ENCODE measurements around the gene TRAF5. TPM values are rescaled to one million over a fixed set of nuclear protein-coding genes. Genes with fewer than 3 reads are reported as not detected.

The TRAF5 gene
- total and polyA plus RNA-seq, 2 of the 4 experiments (the other 2 are of a cell fraction), result 10.0 to 14.7 TPM

- H2BK20ac ChIP-seq (ENCODE audit: low read depth, low read length), result no peak overlapping the region
- H2BK120ac ChIP-seq (ENCODE audit: low read depth, low read length), result no peak overlapping the region
- DNase-seq, result peak; percentile 58
- no peaks in the 10 kb centered on the region for H3K27me3 ChIP-seq (ENCODE audit: control insufficient read depth, insufficient read depth, low read length)
- H4K8ac ChIP-seq (ENCODE audit: low read depth in 2 of 2, low read length in 2 of 2), result no peak overlapping the region
- WGBS, 2 experiments (ENCODE audit: extremely low coverage in 2 of 2, insufficient read length in 1 of 2), result no CpG with 5 or more reads among the region's 4 CpGs
- no peak overlapping the region for H3K27ac ChIP-seq (ENCODE audit: insufficient read depth, low read length)
- no peak overlapping the region for H2BK5ac ChIP-seq (ENCODE audit: low read depth, low read length, poor library complexity, severe bottlenecking)
- H3K9me3 ChIP-seq (ENCODE audit: control insufficient read depth, insufficient read depth, low read length), result no peaks in the 10 kb centered on the region
- no peak overlapping the region for H2AFZ ChIP-seq (replicated peaks; ENCODE audit: low read length, poor library complexity)
- no peak for ATAC-seq (ENCODE audit: low read depth)
- TF ChIP-seq CHD1 (IDR thresholded peaks at IDR 0.05; ENCODE audit: low read depth, low read length), result no peak
- no peak for TF ChIP-seq CEBPB (IDR thresholded peaks at IDR 0.05; ENCODE audit: low read depth, low read length)
- no peak for TF ChIP-seq RCOR1 (IDR thresholded peaks at IDR 0.05; ENCODE audit: insufficient replicate concordance, low read length)
- no peak for TF ChIP-seq ELK1 (IDR thresholded peaks at IDR 0.05; ENCODE audit: borderline replicate concordance, low read depth, low read length)
- TF ChIP-seq SMC3 (IDR thresholded peaks at IDR 0.05; ENCODE audit: low read depth, low read length), result no peak
- TF ChIP-seq BHLHE40 (IDR thresholded peaks at IDR 0.05; ENCODE audit: low read depth, low read length), result no peak
- no peak for TF ChIP-seq RAD21 (IDR thresholded peaks at IDR 0.05; ENCODE audit: low read length)
- no peak for TF ChIP-seq USF2 (IDR thresholded peaks at IDR 0.05; ENCODE audit: low read depth, low read length)
- no peak for TF ChIP-seq RFX5 (IDR thresholded peaks at IDR 0.05; ENCODE audit: low read depth, low read length)
- TF ChIP-seq MXI1 (IDR thresholded peaks at IDR 0.05; ENCODE audit: borderline replicate concordance, low read depth, low read length), result no peak
- no peak for TF ChIP-seq MAZ (IDR thresholded peaks at IDR 0.05; ENCODE audit: borderline replicate concordance, low read depth, low read length)
- TF ChIP-seq MAFK (IDR thresholded peaks at IDR 0.05; ENCODE audit: low read depth, low read length), result no peak
- no peak for TF ChIP-seq CTCF (conservative IDR thresholded peaks at IDR 0.05; ENCODE audit: low read depth, low read length)
- TF ChIP-seq NFE2L2 (IDR thresholded peaks at IDR 0.05; ENCODE audit: low read depth, low read length), result no peak
- no peak for TF ChIP-seq FOS (IDR thresholded peaks at IDR 0.05; ENCODE audit: low read depth, low read length)
- no peak for TF ChIP-seq POLR2A (IDR thresholded peaks at IDR 0.05; ENCODE audit: low read depth, low read length)
- H3K4me1 ChIP-seq (ENCODE audit: control insufficient read depth, insufficient read depth, low read length), result peaks cover 2% of the 10 kb centered on the region; the same call in 1 of the 2 replicates
- CTCF ChIA-PET, result no interaction called here
- POLR2A ChIA-PET (ENCODE audit: unreplicated experiment), result no interaction called here
- H3K4me3 ChIP-seq (ENCODE audit: insufficient read depth, low read depth, low read length), result no peak overlapping the region
- no peak overlapping the region for H3K4ac ChIP-seq (ENCODE audit: low read depth, low read length)
- no peak overlapping the region for H2AK5ac ChIP-seq (ENCODE audit: low read depth, low read length)
- no peak overlapping the region for H2AK9ac ChIP-seq (replicated peaks; ENCODE audit: low read depth, low read length, poor library complexity)
- peaks cover 3 to 18% of the 10 kb centered on the region in 2 experiments for H3K79me1 ChIP-seq (ENCODE audit: low read depth in 1 of 2, low read length in 2 of 2)
- in situ Hi-C loops (cut with MboI; ENCODE audit: low sequenced_read_pairs) (no loop called here), intact Hi-C loops (cut with micrococcal nuclease) (no loop called here), dilution Hi-C loops (cut with HindIII; ENCODE audit: low sequenced_read_pairs, unreplicated experiment) (no loop called here)
- H3K4me2 ChIP-seq (ENCODE audit: low read depth, low read length), result no peak overlapping the region
- H3K9ac ChIP-seq (ENCODE audit: low read depth, low read length), result no peak overlapping the region
- H3K23ac ChIP-seq (ENCODE audit: low read depth, low read length), result no peak overlapping the region
- no peak overlapping the region for H3K18ac ChIP-seq (ENCODE audit: low read depth, low read length)
- H3K14ac ChIP-seq (replicated peaks; ENCODE audit: low read depth, low read length), result no peak overlapping the region
- H3K9me1 ChIP-seq (ENCODE audit: insufficient read depth, low read length), result no peaks in the 10 kb centered on the region
- H4K20me1 ChIP-seq (ENCODE audit: insufficient read depth, low read length), result no peaks in the 10 kb centered on the region; the same call in 1 of the 2 replicates
- BruUV-seq (replicated peaks), result no TSS peak
- peaks cover 26% of the 10 kb centered on the region for H3K36me3 ChIP-seq (ENCODE audit: control insufficient read depth, insufficient read depth, low read length)
- no peak overlapping the region for H2BK15ac ChIP-seq (ENCODE audit: low read depth, low read length)
- H3K56ac ChIP-seq (ENCODE audit: extremely low read depth, insufficient read depth, low read length), result no peak overlapping the region
- H4K91ac ChIP-seq (ENCODE audit: insufficient read depth, low read depth, low read length), result no peak overlapping the region
- H4K5ac ChIP-seq (ENCODE audit: low read depth, low read length), result no peak overlapping the region
Observed at GRCh38 chr1:211285196-211285595, 41.4 kb upstream of the TRAF5 start.
